Liver (tissue), 9 donors: Measurements from ENCODE around the gene VAPB. TPM values are rescaled to one million over a fixed set of nuclear protein-coding genes. Genes with fewer than 3 reads are reported as not detected.

Experiments
- DNase-seq: peaks from one replicate; pipeline ENCODE4 v3.0.0-alpha.2; 2017; ENCODE audit warnings: low spot score
- H3K27ac ChIP-seq, 2 donors: one replicate each; pipeline ENCODE4 v1.7.0; 2013; ENCODE audit warnings: inconsistent platforms in 2 of 2, low read length in 2 of 2, control low read depth in 1 of 2, low read depth in 1 of 2, mild to moderate bottlenecking in 1 of 2
- H3K27me3 ChIP-seq, 4 donors: one replicate each; pipeline versions ENCODE4 v1.6.1 to v1.7.0; 2013; ENCODE audit warnings: low read length in 3 of 4, inconsistent platforms in 1 of 4, mild to moderate bottlenecking in 1 of 4, moderate library complexity in 1 of 4; ENCODE audit not compliant: control insufficient read depth in 4 of 4, insufficient read depth in 4 of 4
- H3K36me3 ChIP-seq, 4 donors: one replicate each; pipeline versions ENCODE4 v1.6.1 to v1.7.0; 2013; ENCODE audit warnings: low read length in 3 of 4, mild to moderate bottlenecking in 3 of 4, low read depth in 1 of 4, moderate library complexity in 1 of 4; ENCODE audit not compliant: control insufficient read depth in 4 of 4, insufficient read depth in 3 of 4
- H3K4me1 ChIP-seq, 4 donors: one replicate each; pipeline versions ENCODE4 v1.6.1 to v1.7.0; 2013; ENCODE audit warnings: low read length in 3 of 4, mild to moderate bottlenecking in 3 of 4, moderate library complexity in 1 of 4; ENCODE audit not compliant: control insufficient read depth in 4 of 4, insufficient read depth in 4 of 4
- H3K4me3 ChIP-seq, 3 donors: one replicate each; pipeline versions ENCODE4 v1.6.1 to v1.7.0; 2013; ENCODE audit warnings: low read length in 3 of 3, control low read depth in 1 of 3, low read depth in 1 of 3, mild to moderate bottlenecking in 1 of 3
- H3K9ac ChIP-seq, 2 donors: one replicate each; pipeline ENCODE4 v1.7.0; 2013; ENCODE audit warnings: low read length in 2 of 2, mild to moderate bottlenecking in 2 of 2, moderate library complexity in 2 of 2, control low read depth in 1 of 2, low read depth in 1 of 2
- H3K9me3 ChIP-seq, 4 donors: one replicate each; pipeline versions ENCODE4 v1.6.1 to v1.7.0; 2013; ENCODE audit warnings: low read length in 3 of 4; ENCODE audit not compliant: control insufficient read depth in 4 of 4
- EGR1 ChIP-seq, 2 donors: IDR thresholded peaks; 2 replicates each; pipeline ENCODE4 v1.6.1; 2016 to 2018; ENCODE audit warnings: antibody characterized with exemption in 2 of 2, low read depth in 2 of 2
- FOXA1 ChIP-seq: IDR thresholded peaks from 2 replicates; pipeline ENCODE4 v1.6.1; 2016; ENCODE audit warnings: antibody characterized with exemption
- FOXA2 ChIP-seq: IDR thresholded peaks from 2 replicates; pipeline ENCODE4 v1.6.1; 2016; ENCODE audit warnings: antibody characterized with exemption
- GABPA ChIP-seq, 2 donors: IDR thresholded peaks in 1 of 2; conservative IDR thresholded peaks in 1 of 2; 2 replicates each; pipeline ENCODE4 v1.6.1; 2016; ENCODE audit warnings: antibody characterized with exemption in 2 of 2, mild to moderate bottlenecking in 1 of 2, moderate library complexity in 1 of 2
- HNF4A ChIP-seq, 2 donors: conservative IDR thresholded peaks; 2 replicates each; pipeline ENCODE4 v1.6.1; 2016; ENCODE audit warnings: antibody characterized with exemption in 2 of 2, mild to moderate bottlenecking in 2 of 2
- HNF4G ChIP-seq: IDR thresholded peaks from 2 replicates; pipeline ENCODE4 v1.6.1; 2016; ENCODE audit warnings: antibody characterized with exemption
- JUND ChIP-seq, 2 donors: IDR thresholded peaks; 2 replicates each; pipeline ENCODE4 v1.6.1; 2016; ENCODE audit warnings: antibody characterized with exemption in 2 of 2
- NR2F2 ChIP-seq: IDR thresholded peaks from 2 replicates; pipeline ENCODE4 v1.6.1; 2016; ENCODE audit warnings: antibody characterized with exemption
- RAD21 ChIP-seq, 2 donors: IDR thresholded peaks; 2 replicates each; pipeline ENCODE4 v1.6.1; 2016; ENCODE audit warnings: antibody characterized with exemption in 2 of 2, mild to moderate bottlenecking in 2 of 2
- REST ChIP-seq: IDR thresholded peaks from 2 replicates; pipeline ENCODE4 v1.6.1; 2016; ENCODE audit warnings: antibody characterized with exemption, mild to moderate bottlenecking
- RXRA ChIP-seq, 2 donors: IDR thresholded peaks; 2 replicates each; pipeline ENCODE4 v1.6.1; 2017 to 2018; ENCODE audit warnings: antibody characterized with exemption in 2 of 2, mild to moderate bottlenecking in 1 of 2
- SP1 ChIP-seq: IDR thresholded peaks from 2 replicates; pipeline ENCODE4 v1.6.1; 2018; ENCODE audit warnings: antibody characterized with exemption, mild to moderate bottlenecking
- TAF1 ChIP-seq: conservative IDR thresholded peaks from 2 replicates; pipeline ENCODE4 v1.6.1; 2016; ENCODE audit warnings: antibody characterized with exemption, mild to moderate bottlenecking
- YY1 ChIP-seq: IDR thresholded peaks from 2 replicates; pipeline ENCODE4 v1.6.1; 2016; ENCODE audit warnings: antibody characterized with exemption, mild to moderate bottlenecking
- WGBS: extraction: QIAGEN DNeasy Blood & Tissue Kit; methylation state at CpG from one replicate; pipeline ENCODE4 v1.1.7; 2013; 5-methylcytosine and 5-hydroxymethylcytosine counted together
- polyA plus RNA-seq, 2 donors: library from polyadenylated mRNA; stranded (reverse) in 1 of 2; unstranded in 1 of 2; fragments of 200-250 nt in 1 of 2; fragments of >200 nt in 1 of 2; fragmentation: Nextera tagmentation in 1 of 2; extraction: Ambion mirVana in 1 of 2; gene quantifications; one replicate each; pipeline versions ENCODE4 v1.2.1 to v1.2.3, GENCODE V29; 2013 to 2015
- total RNA-seq, 2 donors: library from RNA; depleted of rRNA; stranded (reverse); fragments of >200 nt; gene quantifications; one replicate each; pipeline ENCODE4 v1.2.3, GENCODE V29; 2014
- TF ChIP-seq, protein P1 (sequence below): IDR thresholded peaks from 2 replicates; pipeline ENCODE4 v1.6.1; 2016; ENCODE audit warnings: antibody characterized with exemption
- TF ChIP-seq, protein P2 (sequence below): IDR thresholded peaks from 2 replicates; pipeline ENCODE4 v1.6.1; 2016; ENCODE audit warnings: antibody characterized with exemption
- TF ChIP-seq, protein P3 (sequence below): IDR thresholded peaks from 2 replicates; pipeline ENCODE4 v1.6.1; 2016; ENCODE audit warnings: antibody characterized with exemption
- TF ChIP-seq, protein P4 (sequence below): fragments of 150-350 bp; IDR thresholded peaks from 2 replicates; pipeline ENCODE4 v1.5.1; 2017; ENCODE audit warnings: improper control_type of control experiment, low read depth, low read length; ENCODE audit not compliant: missing input control
- donor health status: healthy.
- donor health status: healthy.
- donor health status: healthy.
- donor health status: healthy.
- donor health status: healthy.

The VAPB gene
- total and polyA plus RNA-seq, 4 donors, result 12.2 to 21.7 (median 18.5) TPM

DNA sequence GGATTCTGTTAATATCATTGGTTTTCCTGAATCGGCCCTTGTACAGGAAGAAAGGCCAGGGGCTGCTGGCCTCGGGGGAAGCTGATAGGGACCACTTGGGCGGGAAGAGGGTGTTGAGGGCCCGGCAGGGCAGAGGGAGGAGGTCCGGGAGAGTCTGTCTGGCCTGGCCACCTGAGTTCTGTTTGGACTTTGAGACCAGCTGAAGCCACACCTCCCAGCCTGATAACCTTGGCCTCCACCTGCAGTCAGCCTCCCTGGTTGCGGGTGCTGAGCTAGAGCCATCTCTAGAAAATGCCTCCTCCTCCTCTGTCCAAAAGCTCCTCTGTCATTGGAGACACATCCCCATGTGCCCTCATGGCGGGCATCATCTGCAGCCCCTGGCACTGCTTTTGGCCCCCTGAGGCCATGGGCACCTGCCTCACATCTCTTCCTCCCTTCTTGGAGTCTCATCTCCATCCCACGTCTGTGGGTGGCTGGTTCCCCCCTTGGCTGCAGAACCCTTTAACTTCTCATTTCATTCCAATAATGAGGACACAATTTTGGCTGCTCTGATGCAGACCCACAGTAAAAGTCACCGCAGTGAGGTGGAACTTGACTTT is 109.5 kb downstream of the VAPB start:
- Histone ChIP-seq H3K4me3 (no peak overlapping the region), H3K27ac (no peak overlapping the region), H3K9me3 (peaks cover 0 to 10% (median 5%) of the 10 kb centered on the region in 4 donors), H3K27me3 (peaks cover 0 to 2% (median 0%) of the 10 kb centered on the region in 4 donors), H3K36me3 (no peaks in the 10 kb centered on the region), H3K4me1 (no peaks in the 10 kb centered on the region), H3K9ac (no peak overlapping the region)
- WGBS, result 64% methylated on average over 9 of the region's 9 CpGs
- no peak for DNase-seq
- TF ChIP-seq FOXA1 (no peak), SP1 (no peak), GABPA (IDR thresholded peaks at IDR 0.05 in 1 of 2, conservative IDR thresholded peaks at IDR 0.05 in 1 of 2) (no peak), YY1 (no peak), HNF4A (conservative IDR thresholded peaks at IDR 0.05) (no peak), TAF1 (no peak), NR2F2 (no peak), FOXA2 (no peak), HNF4G (no peak), JUND (IDR thresholded peaks at IDR 0.05) (no peak), EGR1 (IDR thresholded peaks at IDR 0.05; ENCODE audit: low read depth in 2 of 2) (no peak), RAD21 (IDR thresholded peaks at IDR 0.05) (no peak), REST (no peak), RXRA (IDR thresholded peaks at IDR 0.05) (no peak)
- TF ChIP-seq, protein P1, sequence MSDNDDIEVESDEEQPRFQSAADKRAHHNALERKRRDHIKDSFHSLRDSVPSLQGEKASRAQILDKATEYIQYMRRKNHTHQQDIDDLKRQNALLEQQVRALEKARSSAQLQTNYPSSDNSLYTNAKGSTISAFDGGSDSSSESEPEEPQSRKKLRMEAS, result no peak
- TF ChIP-seq, protein P2, sequence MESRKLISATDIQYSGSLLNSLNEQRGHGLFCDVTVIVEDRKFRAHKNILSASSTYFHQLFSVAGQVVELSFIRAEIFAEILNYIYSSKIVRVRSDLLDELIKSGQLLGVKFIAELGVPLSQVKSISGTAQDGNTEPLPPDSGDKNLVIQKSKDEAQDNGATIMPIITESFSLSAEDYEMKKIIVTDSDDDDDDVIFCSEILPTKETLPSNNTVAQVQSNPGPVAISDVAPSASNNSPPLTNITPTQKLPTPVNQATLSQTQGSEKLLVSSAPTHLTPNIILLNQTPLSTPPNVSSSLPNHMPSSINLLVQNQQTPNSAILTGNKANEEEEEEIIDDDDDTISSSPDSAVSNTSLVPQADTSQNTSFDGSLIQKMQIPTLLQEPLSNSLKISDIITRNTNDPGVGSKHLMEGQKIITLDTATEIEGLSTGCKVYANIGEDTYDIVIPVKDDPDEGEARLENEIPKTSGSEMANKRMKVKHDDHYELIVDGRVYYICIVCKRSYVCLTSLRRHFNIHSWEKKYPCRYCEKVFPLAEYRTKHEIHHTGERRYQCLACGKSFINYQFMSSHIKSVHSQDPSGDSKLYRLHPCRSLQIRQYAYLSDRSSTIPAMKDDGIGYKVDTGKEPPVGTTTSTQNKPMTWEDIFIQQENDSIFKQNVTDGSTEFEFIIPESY, result no peak
- TF ChIP-seq, protein P3, sequence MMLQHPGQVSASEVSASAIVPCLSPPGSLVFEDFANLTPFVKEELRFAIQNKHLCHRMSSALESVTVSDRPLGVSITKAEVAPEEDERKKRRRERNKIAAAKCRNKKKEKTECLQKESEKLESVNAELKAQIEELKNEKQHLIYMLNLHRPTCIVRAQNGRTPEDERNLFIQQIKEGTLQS, result no peak

DNA sequence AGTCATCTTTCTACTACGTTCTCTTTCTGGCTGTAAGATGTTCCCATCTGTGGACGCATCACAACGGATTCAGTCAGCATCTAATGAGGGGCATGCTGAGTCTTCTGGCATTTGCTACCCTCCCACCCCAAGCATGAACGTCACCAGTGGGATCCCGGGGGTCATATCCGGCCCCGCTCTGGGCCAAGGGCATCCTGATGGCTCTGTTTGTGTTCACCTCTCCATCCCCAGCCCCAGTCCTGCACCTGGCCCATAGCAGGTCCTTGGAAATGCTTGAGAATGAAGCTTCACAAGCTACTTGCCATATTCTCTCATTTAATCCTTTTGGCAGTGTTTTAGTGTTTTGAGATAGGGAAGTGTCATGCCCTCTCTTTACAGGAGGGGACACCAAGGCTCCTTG is 111.2 kb downstream of the VAPB start:
- 87% methylated on average over 7 of the region's 7 CpGs for WGBS
- no peak for DNase-seq
- no peaks in the 10 kb centered on the region for H3K36me3 ChIP-seq
- no peak for TF ChIP-seq HNF4A (conservative IDR thresholded peaks at IDR 0.05)
- TF ChIP-seq SP1, result no peak
- TF ChIP-seq, protein P4, sequence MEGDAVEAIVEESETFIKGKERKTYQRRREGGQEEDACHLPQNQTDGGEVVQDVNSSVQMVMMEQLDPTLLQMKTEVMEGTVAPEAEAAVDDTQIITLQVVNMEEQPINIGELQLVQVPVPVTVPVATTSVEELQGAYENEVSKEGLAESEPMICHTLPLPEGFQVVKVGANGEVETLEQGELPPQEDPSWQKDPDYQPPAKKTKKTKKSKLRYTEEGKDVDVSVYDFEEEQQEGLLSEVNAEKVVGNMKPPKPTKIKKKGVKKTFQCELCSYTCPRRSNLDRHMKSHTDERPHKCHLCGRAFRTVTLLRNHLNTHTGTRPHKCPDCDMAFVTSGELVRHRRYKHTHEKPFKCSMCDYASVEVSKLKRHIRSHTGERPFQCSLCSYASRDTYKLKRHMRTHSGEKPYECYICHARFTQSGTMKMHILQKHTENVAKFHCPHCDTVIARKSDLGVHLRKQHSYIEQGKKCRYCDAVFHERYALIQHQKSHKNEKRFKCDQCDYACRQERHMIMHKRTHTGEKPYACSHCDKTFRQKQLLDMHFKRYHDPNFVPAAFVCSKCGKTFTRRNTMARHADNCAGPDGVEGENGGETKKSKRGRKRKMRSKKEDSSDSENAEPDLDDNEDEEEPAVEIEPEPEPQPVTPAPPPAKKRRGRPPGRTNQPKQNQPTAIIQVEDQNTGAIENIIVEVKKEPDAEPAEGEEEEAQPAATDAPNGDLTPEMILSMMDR, result no peak
- TF ChIP-seq, protein P3, result no peak
- no peak for TF ChIP-seq RXRA (IDR thresholded peaks at IDR 0.05)
- TF ChIP-seq, protein P1, result no peak
- TF ChIP-seq, protein P2, result no peak
- no peak for TF ChIP-seq GABPA (IDR thresholded peaks at IDR 0.05 in 1 of 2, conservative IDR thresholded peaks at IDR 0.05 in 1 of 2)
- H3K9me3 ChIP-seq, result peaks cover 6 to 22% (median 14%) of the 10 kb centered on the region in 4 donors
- H3K27ac ChIP-seq, result no peak overlapping the region
- peaks cover 0 to 2% (median 0%) of the 10 kb centered on the region in 4 donors for H3K27me3 ChIP-seq
- H3K4me1 ChIP-seq, result no peaks in the 10 kb centered on the region
- H3K4me3 ChIP-seq, result no peak overlapping the region
- no peak overlapping the region for H3K9ac ChIP-seq
